Activated T-helper 2 cell treated with anti-CD3 and anti-CD28 coated beads, Interferon-gamma antibody, Interleukin-2, Interleukin-4, amounts not matched to agents 10 μg/mL and 5 μg/mL and 100 μg/mL, durations not matched to agents 14 hours and 24 hours and 36 hours (primary cell): Measurements from ENCODE around the gene KAZN. TPM values are rescaled to one million over a fixed set of nuclear protein-coding genes. Genes with fewer than 3 reads are reported as not detected.

Experiments used
- DNase-seq: peaks from one replicate; pipeline ENCODE4 v3.0.0; 2021; ENCODE audit warnings: low spot score
- H3K27ac Mint-ChIP-seq: one replicate; pipeline ENCODE4 v1.8.0; 2021; ENCODE audit warnings: mixed read lengths
- H3K27me3 Mint-ChIP-seq: one replicate; pipeline ENCODE4 v1.8.0; 2021; ENCODE audit warnings: low read depth, mixed read lengths
- H3K36me3 Mint-ChIP-seq: one replicate; pipeline ENCODE4 v1.8.0; 2021; ENCODE audit warnings: low read depth, mixed read lengths
- H3K4me1 Mint-ChIP-seq: one replicate; pipeline ENCODE4 v1.8.0; 2021; ENCODE audit warnings: low read depth, mixed read lengths
- H3K4me3 Mint-ChIP-seq: one replicate; pipeline ENCODE4 v1.8.0; 2021; ENCODE audit warnings: low read depth, mild to moderate bottlenecking, moderate library complexity, mixed read lengths
- H3K9me3 Mint-ChIP-seq: one replicate; pipeline ENCODE4 v1.8.0; 2021; ENCODE audit warnings: mixed read lengths
- intact Hi-C: fragments of 100-400 bp; cut with micrococcal nuclease; formaldehyde crosslinking; loops from one replicate; pipeline ENCODE4 v1.15.1; 2023
- total RNA-seq: library from RNA; stranded (reverse); gene quantifications from 2 replicates; pipeline ENCODE4 v1.2.3, GENCODE V29; 2022

KAZN gene
- total RNA-seq, 1 donor from 2014 or later = 0.68 TPM

DNA sequence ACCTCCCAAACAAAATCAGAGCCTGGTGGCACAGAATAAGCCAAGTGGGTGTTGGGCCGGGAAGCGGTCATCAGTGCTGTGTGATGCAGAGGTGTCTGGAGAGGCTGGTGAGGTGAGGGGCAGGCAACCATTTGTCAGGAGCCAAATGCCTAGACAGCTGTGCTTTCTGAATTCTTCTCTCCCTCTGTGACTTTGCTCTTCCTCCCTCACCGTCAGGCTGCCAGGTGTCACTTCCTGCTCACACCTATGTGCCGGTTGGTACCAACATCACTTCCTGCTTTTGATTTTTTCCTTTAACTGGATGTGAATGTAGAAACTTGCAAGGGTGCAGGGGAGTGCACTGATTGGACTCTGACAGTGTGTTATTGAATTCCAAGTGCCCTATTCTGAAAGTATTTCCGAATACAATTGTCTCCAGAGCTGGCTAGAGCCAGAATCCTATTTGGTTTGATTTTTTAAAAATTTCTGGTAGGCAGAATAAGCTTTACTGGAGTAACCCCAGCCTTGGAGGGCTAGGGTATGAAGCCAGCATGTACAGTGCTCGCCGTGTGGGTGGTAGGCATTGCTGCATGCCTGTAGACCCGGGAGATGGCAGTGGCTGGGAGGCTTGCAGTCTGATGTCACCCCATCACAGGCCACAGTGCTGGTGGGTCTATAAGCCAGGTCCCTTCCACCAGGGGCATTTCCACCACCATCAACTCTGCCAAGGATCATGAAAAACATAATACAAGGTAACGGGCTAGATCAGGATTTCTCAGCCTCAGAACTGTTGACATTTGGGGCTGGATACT lies 210.9 kb downstream of the KAZN start:
- no peak overlapping the region for H3K4me3 Mint-ChIP-seq
- H3K27me3 Mint-ChIP-seq = no peaks in the 10 kb centered on the region
- H3K4me1 Mint-ChIP-seq = no peaks in the 10 kb centered on the region
- H3K27ac Mint-ChIP-seq = no peak overlapping the region
- DNase-seq = no peak
- no peaks in the 10 kb centered on the region for H3K36me3 Mint-ChIP-seq
- peaks cover 5% of the 10 kb centered on the region for H3K9me3 Mint-ChIP-seq
- intact Hi-C loops = no loop called here

GRCh38 chr1:14810595-14811361 lies 212.3 kb downstream of the KAZN start:
- Mint-ChIP-seq H3K27ac (no peak overlapping the region), H3K27me3 (no peaks in the 10 kb centered on the region), H3K4me3 (no peak overlapping the region), H3K36me3 (no peaks in the 10 kb centered on the region), H3K9me3 (peaks cover 5% of the 10 kb centered on the region), H3K4me1 (no peaks in the 10 kb centered on the region)
- no peak for DNase-seq
- intact Hi-C loops = no loop called here

GRCh38 chr1:14811573-14811972 lies 213.1 kb downstream of the KAZN start:
- Mint-ChIP-seq H3K36me3 (no peaks in the 10 kb centered on the region), H3K4me1 (no peaks in the 10 kb centered on the region), H3K27me3 (no peaks in the 10 kb centered on the region), H3K9me3 (peaks cover 4% of the 10 kb centered on the region), H3K27ac (no peak overlapping the region), H3K4me3 (no peak overlapping the region)
- intact Hi-C loops = no loop called here
- DNase-seq = no peak

- H3K9me3 Mint-ChIP-seq = no peaks in the 10 kb centered on the region
These were observed 213.7 kb downstream of the KAZN start for GRCh38 chr1:14812189-14812588.

GRCh38 chr1:14815175-14815877 lies 216.8 kb downstream of the KAZN start:
- Mint-ChIP-seq H3K4me1 (no peaks in the 10 kb centered on the region), H3K36me3 (no peaks in the 10 kb centered on the region), H3K27ac (no peak overlapping the region), H3K9me3 (no peaks in the 10 kb centered on the region), H3K27me3 (no peaks in the 10 kb centered on the region), H3K4me3 (no peak overlapping the region)
- intact Hi-C loops = no loop called here
- DNase-seq = no peak

More at GRCh38 chr1:14812189-14812588, 213.7 kb downstream of the KAZN start:
- Mint-ChIP-seq H3K27ac (no peak overlapping the region), H3K4me1 (no peaks in the 10 kb centered on the region), H3K27me3 (no peaks in the 10 kb centered on the region), H3K36me3 (no peaks in the 10 kb centered on the region), H3K4me3 (no peak overlapping the region)
- intact Hi-C loops = no loop called here
- DNase-seq = no peak

DNA sequence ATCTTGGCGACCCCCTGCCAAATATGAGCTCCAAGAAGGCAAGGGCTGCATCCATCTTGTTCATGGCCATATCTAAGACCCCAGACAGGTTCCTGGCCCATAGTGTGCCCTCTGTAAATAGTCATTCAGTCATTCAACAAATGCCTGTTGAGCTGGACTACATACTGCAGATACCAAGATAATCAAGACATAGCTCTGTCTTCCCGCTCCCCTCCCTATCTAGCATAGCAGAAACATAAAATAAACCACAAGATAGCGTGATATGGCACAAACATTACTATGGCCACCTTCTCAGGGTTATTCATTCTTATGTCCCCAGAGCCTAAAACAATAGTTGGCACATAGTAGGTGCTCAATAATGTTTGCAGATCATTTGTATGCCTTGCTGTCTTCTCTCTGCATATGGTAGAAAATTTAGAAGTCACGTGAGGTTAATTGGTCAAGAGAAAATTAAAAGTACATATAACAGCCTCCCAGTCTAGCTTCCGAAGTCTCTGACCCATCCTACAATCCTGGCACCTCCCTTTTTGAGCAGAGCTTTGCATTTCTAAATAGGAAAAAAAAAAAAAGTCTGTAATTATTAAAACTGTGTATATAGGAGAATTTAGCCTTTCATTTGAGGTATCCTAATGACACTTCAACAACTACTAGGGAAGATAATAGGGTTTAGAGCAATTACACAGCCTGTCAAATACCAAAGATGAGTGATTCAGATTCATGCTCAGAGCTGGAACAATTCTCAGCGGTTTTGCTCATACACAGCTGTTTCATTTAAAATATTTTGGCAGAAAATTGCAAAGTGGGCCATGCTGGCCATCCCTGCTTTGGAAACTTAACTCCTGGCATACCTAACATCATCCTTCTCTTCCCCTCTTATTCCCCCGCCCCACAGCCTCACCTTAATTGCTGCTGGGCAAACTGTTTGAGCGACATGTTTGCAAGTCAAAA lies 219.0 kb downstream of the KAZN start:
- Mint-ChIP-seq H3K4me1 (no peaks in the 10 kb centered on the region), H3K36me3 (no peaks in the 10 kb centered on the region)
- DNase-seq = no peak

DNA sequence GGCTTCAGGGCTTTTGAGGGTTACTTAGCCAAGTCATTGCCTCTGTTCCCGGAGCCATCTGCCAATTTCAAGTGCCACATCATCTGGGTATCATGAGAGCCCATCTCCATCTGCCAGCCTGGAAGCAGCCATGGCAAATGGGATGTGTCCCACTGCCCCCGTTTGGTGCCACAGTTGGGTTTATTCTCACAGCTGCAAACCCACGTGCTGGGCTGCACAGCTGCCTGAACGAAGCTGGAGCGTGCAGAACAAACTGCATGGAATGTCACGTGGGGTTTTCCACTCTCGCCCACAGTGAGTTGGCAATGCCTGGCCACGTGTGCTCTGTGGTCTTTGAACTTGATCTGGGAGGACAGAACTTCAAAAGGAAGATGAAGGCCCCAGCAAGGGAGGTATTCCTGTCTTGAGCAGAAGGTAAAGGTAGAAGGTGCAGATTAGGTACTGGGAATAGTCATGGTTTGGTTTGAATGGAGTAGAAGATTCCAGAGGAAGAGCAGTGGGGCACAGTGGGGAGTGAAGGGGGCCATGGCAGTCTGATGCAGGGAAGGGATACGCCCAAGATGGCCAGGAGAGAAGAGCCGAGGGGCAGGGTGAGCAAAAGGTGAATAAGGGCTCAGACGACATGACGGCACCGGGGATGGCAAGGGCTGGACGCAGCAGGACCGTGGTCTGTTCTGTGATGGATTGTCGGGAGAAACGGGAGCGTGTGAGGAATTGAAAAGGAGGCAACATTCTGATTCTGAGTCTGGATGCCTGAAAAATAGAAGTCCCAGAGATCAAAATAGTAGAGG lies 222.0 kb downstream of the KAZN start:
- no peak overlapping the region for H3K27ac Mint-ChIP-seq
- no peaks in the 10 kb centered on the region for H3K4me1 Mint-ChIP-seq
- H3K9me3 Mint-ChIP-seq = no peaks in the 10 kb centered on the region
- H3K4me3 Mint-ChIP-seq = no peak overlapping the region
- no peaks in the 10 kb centered on the region for H3K36me3 Mint-ChIP-seq
- H3K27me3 Mint-ChIP-seq = no peaks in the 10 kb centered on the region
- intact Hi-C loops = no loop called here
- no peak for DNase-seq

More for the DNA sequence above, 219.0 kb downstream of the KAZN start:
- Mint-ChIP-seq H3K27ac (no peak overlapping the region), H3K4me3 (no peak overlapping the region), H3K9me3 (no peaks in the 10 kb centered on the region), H3K27me3 (no peaks in the 10 kb centered on the region)
- intact Hi-C loops = no loop called here

DNA sequence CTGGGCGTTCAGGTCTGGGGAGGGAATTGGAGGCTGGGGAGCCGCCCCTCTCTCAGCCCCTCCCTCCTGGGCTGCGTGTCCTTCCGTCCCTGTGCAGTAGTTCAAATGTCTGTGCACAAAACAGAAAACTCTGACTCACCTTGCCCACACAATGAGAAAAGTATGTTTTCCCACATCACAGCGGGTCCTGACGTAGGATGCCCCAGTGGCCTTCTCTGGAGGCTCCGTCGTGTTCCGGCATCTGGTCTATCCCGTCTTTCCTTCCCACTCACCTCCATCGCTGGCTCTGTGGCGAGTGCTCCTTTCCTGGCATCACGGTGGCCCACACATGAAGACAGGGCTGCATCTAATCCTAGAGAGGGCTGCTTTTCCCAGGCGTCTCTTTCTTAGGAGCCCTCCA lies 224.0 kb downstream of the KAZN start:
- H3K27ac Mint-ChIP-seq = no peak overlapping the region
- no peaks in the 10 kb centered on the region for H3K27me3 Mint-ChIP-seq
- H3K36me3 Mint-ChIP-seq = no peaks in the 10 kb centered on the region
- no peaks in the 10 kb centered on the region for H3K9me3 Mint-ChIP-seq
- no peaks in the 10 kb centered on the region for H3K4me1 Mint-ChIP-seq
- intact Hi-C loops = no loop called here
- no peak for DNase-seq
- H3K4me3 Mint-ChIP-seq = no peak overlapping the region

- Mint-ChIP-seq H3K27ac (no peak overlapping the region), H3K4me3 (no peak overlapping the region), H3K27me3 (no peaks in the 10 kb centered on the region), H3K36me3 (no peaks in the 10 kb centered on the region), H3K9me3 (no peaks in the 10 kb centered on the region), H3K4me1 (no peaks in the 10 kb centered on the region)
- DNase-seq = no peak
- intact Hi-C loops = no loop called here
These were observed 224.5 kb downstream of the KAZN start for GRCh38 chr1:14822996-14823395.

- intact Hi-C loops = no loop called here
- Mint-ChIP-seq H3K4me3 (no peak overlapping the region), H3K9me3 (no peaks in the 10 kb centered on the region), H3K36me3 (no peaks in the 10 kb centered on the region), H3K27me3 (no peaks in the 10 kb centered on the region), H3K27ac (no peak overlapping the region), H3K4me1 (no peaks in the 10 kb centered on the region)
- DNase-seq = no peak
These were observed 225.9 kb downstream of the KAZN start for GRCh38 chr1:14824314-14824915.

- intact Hi-C loops = no loop called here
- DNase-seq = no peak
- no peaks in the 10 kb centered on the region for H3K36me3 Mint-ChIP-seq
- no peak overlapping the region for H3K27ac Mint-ChIP-seq
- no peaks in the 10 kb centered on the region for H3K27me3 Mint-ChIP-seq
- no peak overlapping the region for H3K4me3 Mint-ChIP-seq
- H3K4me1 Mint-ChIP-seq = no peaks in the 10 kb centered on the region
- H3K9me3 Mint-ChIP-seq = no peaks in the 10 kb centered on the region
These were observed 226.9 kb downstream of the KAZN start for GRCh38 chr1:14825396-14825795.
